Stimulated activated CD4-positive, alpha-beta T cell treated with anti-CD3 and anti-CD28 coated beads, Interleukin-15, amount 100 ng/mL, for 48 hours (primary cell): ENCODE results near the gene GRIP1.
"Not testable (repeated sequence)": the region's sequence is repeated elsewhere in the genome, so short reads cannot be mapped to it uniquely, and the experiment has no call there.

Experiments used
- DNase-seq, 2 donors: peaks; one replicate each; pipeline ENCODE4 v3.0.0-alpha.2; 2020; ENCODE audit warnings: low read depth in 2 of 2

GRIP1 gene

GRCh38 chr12:66531766-66532165 is 147.1 kb downstream of the GRIP1 start:
- DNase-seq, result no peak

- no peak for DNase-seq
Observed at GRCh38 chr12:66529934-66530333, 148.9 kb downstream of the GRIP1 start.

GRCh38 chr12:66516561-66516960 is 162.3 kb downstream of the GRIP1 start:
- no peak for DNase-seq

GRCh38 chr12:66516133-66516532 is 162.7 kb downstream of the GRIP1 start:
- DNase-seq, result no peak

- DNase-seq, result no peak
Observed at GRCh38 chr12:66514581-66514980, 164.3 kb downstream of the GRIP1 start.

- DNase-seq, result no peak
Observed at GRCh38 chr12:66508025-66508424, 170.9 kb downstream of the GRIP1 start.

- no peak for DNase-seq
Observed at GRCh38 chr12:66503746-66504145, 175.1 kb downstream of the GRIP1 start.

- no peak for DNase-seq
Observed at GRCh38 chr12:66502911-66503310, 176.0 kb downstream of the GRIP1 start.

GRCh38 chr12:66500841-66501240 is 178.0 kb downstream of the GRIP1 start:
- DNase-seq, result peak in 1 of 2 donors; percentile 2

- DNase-seq, result no peak
Observed at GRCh38 chr12:66500091-66500490, 178.8 kb downstream of the GRIP1 start.

GRCh38 chr12:66499000-66499399 is 179.9 kb downstream of the GRIP1 start:
- DNase-seq, result no peak

- not testable (repeated sequence) for DNase-seq
Observed at GRCh38 chr12:66498059-66498458, 180.8 kb downstream of the GRIP1 start.

GRCh38 chr12:66497008-66497897 is 181.6 kb downstream of the GRIP1 start:
- DNase-seq, result no peak

GRCh38 chr12:66496595-66496994 is 182.3 kb downstream of the GRIP1 start:
- no peak for DNase-seq

- no peak for DNase-seq
Observed at GRCh38 chr12:66495709-66496108, 183.2 kb downstream of the GRIP1 start.

GRCh38 chr12:66493819-66494218 is 185.1 kb downstream of the GRIP1 start:
- no peak for DNase-seq

GRCh38 chr12:66491853-66492252 is 187.0 kb downstream of the GRIP1 start:
- DNase-seq, result no peak

GRCh38 chr12:66482351-66483203 is 196.3 kb downstream of the GRIP1 start:
- DNase-seq, result no peak

- no peak for DNase-seq
Observed at GRCh38 chr12:66467932-66468331, 210.9 kb downstream of the GRIP1 start.

GRCh38 chr12:66461331-66461730 is 217.5 kb downstream of the GRIP1 start:
- no peak for DNase-seq

GRCh38 chr12:66459944-66460482 is 218.9 kb downstream of the GRIP1 start:
- DNase-seq, result no peak

- no peak for DNase-seq
Observed at GRCh38 chr12:66456612-66457011, 222.3 kb downstream of the GRIP1 start.
